ENCODE results near the gene KLHL6. TPM values are rescaled to one million over a fixed set of nuclear protein-coding genes. Genes with fewer than 3 reads are reported as not detected.
A peak's percentile ranks its signal among the peaks of the same experiment; 100 is the strongest.

Gene KLHL6
- total and polyA plus RNA-seq, 10 of the 15 experiments (the other 5 are each of a cell fraction or from before 2014, with no cell fraction given): 4.0 to 91.8 (median 24.4) TPM

GRCh38 chr3:183554377-183554776, 1.1 kb downstream of the KLHL6 start (continued):
- TF ChIP-seq SKIL (IDR thresholded peaks at IDR 0.05; ENCODE audit: low read depth, poor library complexity, severe bottlenecking): peak; percentile 84
- TF ChIP-seq RELB (IDR thresholded peaks at IDR 0.05; ENCODE audit: low read depth): peak; percentile 87

GRCh38 chr3:183553334-183554026, 2.0 kb downstream of the KLHL6 start:
- peak overlapping the region; percentile 49 for H3K27ac ChIP-seq (ENCODE audit: control insufficient read depth, insufficient read depth)
- no peak for TF ChIP-seq KLF5 (IDR thresholded peaks at IDR 0.05; ENCODE audit: partially characterized antibody)
- TF ChIP-seq RFX5 (IDR thresholded peaks at IDR 0.05; ENCODE audit: low read depth, low read length): no peak
- TF ChIP-seq MXI1 (IDR thresholded peaks at IDR 0.05; ENCODE audit: low read depth, low read length): peak; percentile 7; the same call in 1 of the 2 replicates
- no peak for TF ChIP-seq PKNOX1 (IDR thresholded peaks at IDR 0.05)
- TF ChIP-seq SMARCA5 (IDR thresholded peaks at IDR 0.05): 0 out of 2 replicates have a peak, but pooled peaks have one; percentile 31
- no peak for TF ChIP-seq BCL3 (IDR thresholded peaks at IDR 0.05; ENCODE audit: borderline replicate concordance, insufficient read depth, low read depth, low read length, poor library complexity, severe bottlenecking)
- TF ChIP-seq E2F4 (IDR thresholded peaks at IDR 0.05; ENCODE audit: low read depth, low read length): no peak
- no peak for TF ChIP-seq ATF2 (IDR thresholded peaks at IDR 0.05; ENCODE audit: low read length)

More at GRCh38 chr3:183553334-183554026, 2.0 kb downstream of the KLHL6 start:
- Histone ChIP-seq H3K27me3 (replicated peaks in 1 of 2; ENCODE audit: control insufficient read depth in 2 of 2, insufficient read depth in 2 of 2, low read length in 1 of 2) (peaks cover 0 to 3% of the 10 kb centered on the region in 2 experiments; a peak in 1 of 4 replicates), H3K4me2 (ENCODE audit: control insufficient read depth, insufficient read depth) (peak overlapping the region; percentile 85), H3K9ac (ENCODE audit: control insufficient read depth, insufficient read depth, low read length) (peak overlapping the region; percentile 57), H3K9me3 (replicated peaks; ENCODE audit: control insufficient read depth, insufficient read depth, low read length) (no peaks in the 10 kb centered on the region; the same call in 2 of the 3 replicates), H3K4me3 (peak overlapping the region; percentile 75), H3K79me2 (ENCODE audit: control insufficient read depth, insufficient read depth, low read length) (peaks cover 26% of the 10 kb centered on the region), H4K20me1 (ENCODE audit: control insufficient read depth, insufficient read depth) (no peaks in the 10 kb centered on the region), H3K36me3 (ENCODE audit: control insufficient read depth in 2 of 2, insufficient read depth in 2 of 2, low read length in 1 of 2) (no peaks in the 10 kb centered on the region), H3K4me1 (ENCODE audit: control insufficient read depth, insufficient read depth, low read length) (peaks cover 22% of the 10 kb centered on the region), H2AFZ (ENCODE audit: control insufficient read depth, low read depth, low read length) (no peak overlapping the region)
- ChIA-PET POLR2A (interaction anchor here (0.7 to 8.9 kb wide), 14 partner anchors 13 to 147 kb away, joined by 3 to 172 read pairs (median 6); partner anchors contain the start of gene KLHL24), CTCF (interaction anchor here (1.2 to 4.2 kb wide), 6 partner anchors 19 to 213 kb away, joined by 4 to 37 read pairs (median 26); no protein-coding TSS in a partner anchor), RAD21 (ENCODE audit: unreplicated experiment) (interaction anchor here (0.8 to 9.3 kb wide), 16 partner anchors 9 to 837 kb away, joined by 3 to 154 read pairs (median 11); no protein-coding TSS in a partner anchor), SMC1A (ENCODE audit: uncharacterized antibody, unreplicated experiment) (interaction anchor here (0.6 to 8.1 kb wide), 14 partner anchors 11 to 83 kb away, joined by 3 to 155 read pairs (median 12); partner anchors contain the start of gene KLHL24)
- FAIRE-seq (no peak), ATAC-seq (peak; percentile 2), DNase-seq (ENCODE audit: low read depth, low spot score) (no peak)
- BruUV-seq (replicated peaks): no TSS peak
- WGBS (ENCODE audit: insufficient coverage, insufficient replicate concordance, low lambda C conversion rate, missing lambda C conversion rate): 48% methylated on average over 8 of the region's 8 CpGs
- in situ Hi-C loops (cut with MboI): no loop called here
- intact Hi-C loops (cut with micrococcal nuclease; ENCODE audit: unreplicated experiment): loop anchor here (2.0 to 10.0 kb wide), 9 partner anchors 17 to 579 kb away; partner anchors contain the start of gene YEATS2
